ENCODE data around the gene DNAJC5. TPM values are rescaled to one million over a fixed set of nuclear protein-coding genes. Genes with fewer than 3 reads are reported as not detected.

The DNAJC5 gene
- total and polyA plus RNA-seq, 7 donors: 13.1 to 33.6 (median 20.9) TPM

DNA sequence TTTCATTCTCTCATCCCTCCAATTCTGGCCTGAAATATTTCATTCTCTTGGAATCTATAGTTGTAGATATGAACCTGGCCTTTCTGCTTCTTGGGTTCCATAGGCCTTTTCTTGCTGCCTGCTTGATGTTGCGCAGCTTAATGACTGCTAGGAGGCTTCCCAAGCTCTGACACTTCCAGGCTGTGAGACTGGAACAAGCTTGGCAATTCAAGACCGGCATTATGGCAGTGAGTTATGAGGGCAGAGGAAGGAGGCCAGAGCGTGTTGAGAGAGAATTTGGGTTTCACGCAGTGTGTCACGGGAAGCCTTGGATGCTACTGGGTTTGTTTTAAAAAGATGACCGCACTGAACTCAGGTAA lies 948 bp upstream of the DNAJC5 start:
- 27 to 35% (median 31%) methylated on average over 6 of the region's 6 CpGs for WGBS, 3 donors
- Histone ChIP-seq H3K27me3 (ENCODE audit: insufficient read depth in 3 of 3, low read length in 2 of 3) (no peaks in the 10 kb centered on the region), H3K4me3 (peak overlapping the region; percentile 70), H3K36me3 (ENCODE audit: insufficient read depth in 1 of 2, low read depth in 1 of 2) (peaks cover 0 to 33% of the 10 kb centered on the region in 2 donors), H3K4me1 (peaks cover 21% of the 10 kb centered on the region), H3K27ac (no peak overlapping the region), H3K9me3 (no peaks in the 10 kb centered on the region)
- intact Hi-C loops (cut with DNase I): no loop called here
- DNase-seq (no peak), ATAC-seq (no peak)
- TF ChIP-seq, protein P1, sequence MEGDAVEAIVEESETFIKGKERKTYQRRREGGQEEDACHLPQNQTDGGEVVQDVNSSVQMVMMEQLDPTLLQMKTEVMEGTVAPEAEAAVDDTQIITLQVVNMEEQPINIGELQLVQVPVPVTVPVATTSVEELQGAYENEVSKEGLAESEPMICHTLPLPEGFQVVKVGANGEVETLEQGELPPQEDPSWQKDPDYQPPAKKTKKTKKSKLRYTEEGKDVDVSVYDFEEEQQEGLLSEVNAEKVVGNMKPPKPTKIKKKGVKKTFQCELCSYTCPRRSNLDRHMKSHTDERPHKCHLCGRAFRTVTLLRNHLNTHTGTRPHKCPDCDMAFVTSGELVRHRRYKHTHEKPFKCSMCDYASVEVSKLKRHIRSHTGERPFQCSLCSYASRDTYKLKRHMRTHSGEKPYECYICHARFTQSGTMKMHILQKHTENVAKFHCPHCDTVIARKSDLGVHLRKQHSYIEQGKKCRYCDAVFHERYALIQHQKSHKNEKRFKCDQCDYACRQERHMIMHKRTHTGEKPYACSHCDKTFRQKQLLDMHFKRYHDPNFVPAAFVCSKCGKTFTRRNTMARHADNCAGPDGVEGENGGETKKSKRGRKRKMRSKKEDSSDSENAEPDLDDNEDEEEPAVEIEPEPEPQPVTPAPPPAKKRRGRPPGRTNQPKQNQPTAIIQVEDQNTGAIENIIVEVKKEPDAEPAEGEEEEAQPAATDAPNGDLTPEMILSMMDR (IDR thresholded peaks at IDR 0.05): no peak

DNA sequence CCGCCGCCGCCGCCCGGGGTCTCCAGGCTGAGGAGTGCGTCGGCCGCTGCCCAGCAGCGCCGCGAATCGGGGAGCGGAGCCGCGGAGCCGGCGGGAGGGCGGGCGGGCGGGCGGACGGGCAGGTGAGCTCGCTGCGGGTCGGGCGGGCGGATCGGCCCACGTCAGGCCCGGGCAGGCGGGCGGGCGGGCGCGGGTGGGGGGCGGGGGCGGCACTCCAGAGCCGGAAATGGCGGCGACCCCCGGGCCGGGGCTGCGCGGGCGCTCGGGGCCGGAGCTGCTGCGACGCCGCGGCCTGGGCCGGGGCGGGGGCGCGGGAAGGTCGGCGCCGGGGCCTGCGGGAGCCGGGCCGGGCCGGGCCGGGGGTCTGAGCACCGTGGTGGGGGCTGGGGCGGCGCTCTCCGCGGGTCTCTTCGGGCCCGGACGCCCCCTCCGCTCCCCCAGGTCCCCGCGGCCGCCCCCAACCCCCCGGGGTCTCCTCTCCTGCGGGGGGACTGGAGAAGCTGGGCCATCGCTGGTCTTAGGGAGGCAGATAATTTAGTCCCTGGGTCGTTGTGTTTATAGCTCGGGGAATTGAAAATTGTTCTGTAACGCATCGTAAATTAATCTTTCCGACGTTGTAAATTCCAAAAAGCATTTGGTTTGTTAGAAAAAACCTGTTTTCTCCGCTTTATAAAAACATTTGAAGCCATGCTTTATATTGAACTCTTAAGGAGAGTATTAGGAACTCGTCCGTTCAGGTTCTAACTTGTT lies 451 bp downstream of the DNAJC5 start:
- DNase-seq (no peak), ATAC-seq (no peak)
- TF ChIP-seq, protein P1 (IDR thresholded peaks at IDR 0.05): no peak
- Histone ChIP-seq H3K27me3 (ENCODE audit: insufficient read depth in 3 of 3, low read length in 2 of 3) (no peaks in the 10 kb centered on the region), H3K4me3 (peak overlapping the region; percentile 70), H3K36me3 (ENCODE audit: insufficient read depth in 1 of 2, low read depth in 1 of 2) (peaks cover 0 to 19% of the 10 kb centered on the region in 2 donors), H3K27ac (peak overlapping the region; percentile 79), H3K4me1 (peaks cover 28% of the 10 kb centered on the region), H3K9me3 (no peaks in the 10 kb centered on the region)
- 0 to 1% (median 1%) methylated on average over 24 to 87 of the region's 87 CpGs for WGBS, 3 donors
- intact Hi-C loops (cut with DNase I): loop anchor here in 1 of 2 donors (5.0 kb wide), 1 partner anchor 72 kb away; the partner anchor contains the start of gene ZNF512B

DNA sequence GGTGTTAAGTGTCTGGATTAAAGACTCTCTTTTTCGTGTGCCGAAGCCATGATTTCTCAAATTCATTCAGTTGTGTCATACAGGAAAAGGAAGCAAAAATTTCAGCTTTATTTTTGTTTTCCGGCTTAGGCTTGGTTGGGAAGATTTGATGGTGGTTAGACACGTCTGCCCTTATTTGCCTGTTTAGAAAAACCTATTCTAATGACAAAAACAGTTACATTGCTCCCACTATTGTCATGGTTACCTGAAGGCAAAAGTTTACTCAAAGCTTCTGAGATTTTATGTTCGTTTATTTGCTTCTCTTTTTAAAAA lies 982 bp downstream of the DNAJC5 start:
- Histone ChIP-seq H3K4me1 (peaks cover 30% of the 10 kb centered on the region), H3K27ac (peak overlapping the region; percentile 79), H3K36me3 (ENCODE audit: insufficient read depth in 1 of 2, low read depth in 1 of 2) (peaks cover 0 to 14% of the 10 kb centered on the region in 2 donors), H3K27me3 (ENCODE audit: insufficient read depth in 3 of 3, low read length in 2 of 3) (no peaks in the 10 kb centered on the region), H3K9me3 (no peaks in the 10 kb centered on the region), H3K4me3 (peak overlapping the region; percentile 70)
- intact Hi-C loops (cut with DNase I): loop anchor here in 1 of 2 donors (1.0 to 5.0 kb wide), 2 partner anchors 33 to 71 kb away; partner anchors contain the start of gene ZNF512B
- 2 to 5% (median 3%) methylated on average over 5 of the region's 5 CpGs for WGBS, 3 donors
- DNase-seq: no peak
- no peak for ATAC-seq
- TF ChIP-seq, protein P1 (IDR thresholded peaks at IDR 0.05): no peak

DNA sequence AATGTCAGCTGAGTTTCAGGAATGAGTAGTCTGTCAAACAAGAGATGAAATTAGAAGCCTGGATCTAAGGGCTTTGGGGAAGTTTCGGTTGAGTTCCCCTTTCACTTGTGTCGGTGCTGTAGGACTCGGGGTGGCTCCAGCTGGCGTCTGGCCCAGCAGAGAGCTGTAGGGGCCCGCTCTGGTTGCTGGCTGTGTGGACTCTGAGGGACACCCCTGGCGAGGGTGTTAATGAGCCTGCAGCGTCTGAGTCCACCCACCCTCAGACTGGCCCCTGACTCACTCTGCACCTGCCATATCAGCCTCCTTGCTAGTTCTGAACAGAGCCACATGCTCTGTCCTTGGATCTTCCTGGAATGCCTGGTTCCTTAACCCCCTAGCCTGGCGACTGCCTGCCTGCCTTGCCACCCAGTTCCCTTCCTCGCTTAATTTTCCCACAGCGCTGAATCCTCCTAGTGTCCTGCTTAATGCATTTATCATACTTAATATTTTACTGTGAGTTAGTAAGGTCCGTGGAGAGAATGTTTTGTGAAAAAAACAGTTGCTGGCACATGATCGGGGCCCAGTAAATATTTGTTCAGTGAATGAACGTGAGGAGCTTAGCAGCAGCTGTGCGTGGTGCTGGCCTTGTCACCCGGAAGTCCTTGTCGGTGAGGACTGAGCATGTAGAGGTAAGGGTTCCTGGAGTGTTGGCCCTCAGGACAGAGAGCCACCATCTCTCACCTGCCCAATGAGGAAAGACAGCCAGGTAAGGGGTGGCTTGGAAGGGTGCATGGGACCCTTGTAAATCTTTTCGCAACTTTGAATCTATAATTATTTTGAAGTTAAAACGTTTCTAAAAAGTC lies 1.6 kb downstream of the DNAJC5 start:
- intact Hi-C loops (cut with DNase I): loop anchor here in 1 of 2 donors (1.0 to 5.0 kb wide), 2 partner anchors 33 to 71 kb away; partner anchors contain the start of gene ZNF512B
- Histone ChIP-seq H3K4me3 (peak overlapping the region; percentile 70), H3K27ac (peak overlapping the region; percentile 79), H3K4me1 (peaks cover 33% of the 10 kb centered on the region), H3K27me3 (ENCODE audit: insufficient read depth in 3 of 3, low read length in 2 of 3) (no peaks in the 10 kb centered on the region), H3K9me3 (no peaks in the 10 kb centered on the region), H3K36me3 (ENCODE audit: insufficient read depth in 1 of 2, low read depth in 1 of 2) (peaks cover 0 to 8% of the 10 kb centered on the region in 2 donors)
- WGBS, 3 donors: 9 to 13% (median 10%) methylated on average over 18 of the region's 18 CpGs
- peak; percentile 57 to 68 (median 60) for ATAC-seq
- TF ChIP-seq, protein P1 (IDR thresholded peaks at IDR 0.05): no peak
- peak; percentile 57 to 77 for DNase-seq

All from psoas muscle (tissue), 8 donors.